GM18909 (cell line): ENCODE measurements around the gene GPR173.

ENCODE experiments used
- ATAC-seq: cut with Tn5 transposase; IDR thresholded peaks from one replicate; pipeline ENCODE4 v1.9.1; 2021; ENCODE audit warnings: mild to moderate bottlenecking; ENCODE audit not compliant: unreplicated experiment, poor library complexity

Gene GPR173

GRCh38 chrX:53048169-53049126, at the start of gene GPR173:
GPR173 (plus strand) TSS chrX:53048789; CDS start chrX:53076622, 27,833 bp downstream.
- no peak for ATAC-seq

- no peak for ATAC-seq
Measured at GRCh38 chrX:53000447-53001135, 48.0 kb upstream of the GPR173 start.

DNA sequence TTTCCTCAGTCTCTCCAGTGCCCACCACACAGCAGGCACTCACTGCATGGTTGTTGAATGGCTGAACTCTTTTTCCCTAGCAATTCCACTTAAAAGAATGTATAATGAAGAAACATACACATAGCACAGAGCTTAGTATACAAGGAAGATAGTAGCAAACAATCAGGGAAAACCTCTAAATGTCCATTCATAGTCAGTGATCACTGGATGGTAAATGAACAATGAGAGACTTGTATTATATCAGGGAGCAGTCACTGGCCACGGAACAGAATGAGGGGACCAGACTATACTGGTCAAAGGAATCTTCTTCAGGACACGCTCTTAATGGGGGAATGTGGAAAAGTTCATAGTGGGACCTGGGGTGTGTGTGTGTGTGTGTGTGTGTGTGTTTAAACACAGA, 46.6 kb upstream of the GPR173 start:
- no peak for ATAC-seq

- ATAC-seq: no peak
Measured at GRCh38 chrX:53003111-53003510, 45.5 kb upstream of the GPR173 start.

- ATAC-seq: no peak
Measured at GRCh38 chrX:53004038-53004437, 44.6 kb upstream of the GPR173 start.

GRCh38 chrX:53004811-53005210, 43.8 kb upstream of the GPR173 start:
- no peak for ATAC-seq

GRCh38 chrX:53005327-53005726, 43.3 kb upstream of the GPR173 start:
- ATAC-seq: no peak

- ATAC-seq: no peak
Measured at GRCh38 chrX:53009032-53009431, 39.6 kb upstream of the GPR173 start.

- ATAC-seq: no peak
Measured at GRCh38 chrX:53013291-53013690, 35.3 kb upstream of the GPR173 start.

DNA sequence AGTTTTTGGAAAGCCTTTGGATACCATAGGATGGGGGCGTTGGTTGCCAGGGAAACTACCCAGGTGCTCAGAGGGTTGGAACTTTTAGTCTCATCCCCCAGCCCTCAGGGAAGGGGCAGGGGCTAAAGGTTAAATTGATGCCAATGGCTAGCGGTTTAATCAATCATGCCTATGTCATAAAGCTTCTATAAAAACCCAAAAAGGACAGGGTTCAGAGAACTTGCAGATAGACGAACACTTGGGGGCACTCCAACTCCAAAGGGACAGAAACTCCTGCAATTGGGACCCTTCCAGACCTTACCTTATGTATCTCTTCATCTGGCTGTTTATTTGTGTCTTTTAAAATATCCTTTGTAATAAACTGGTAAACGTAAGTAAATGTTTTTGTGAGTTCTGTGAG, 30.0 kb upstream of the GPR173 start:
- ATAC-seq: no peak

DNA sequence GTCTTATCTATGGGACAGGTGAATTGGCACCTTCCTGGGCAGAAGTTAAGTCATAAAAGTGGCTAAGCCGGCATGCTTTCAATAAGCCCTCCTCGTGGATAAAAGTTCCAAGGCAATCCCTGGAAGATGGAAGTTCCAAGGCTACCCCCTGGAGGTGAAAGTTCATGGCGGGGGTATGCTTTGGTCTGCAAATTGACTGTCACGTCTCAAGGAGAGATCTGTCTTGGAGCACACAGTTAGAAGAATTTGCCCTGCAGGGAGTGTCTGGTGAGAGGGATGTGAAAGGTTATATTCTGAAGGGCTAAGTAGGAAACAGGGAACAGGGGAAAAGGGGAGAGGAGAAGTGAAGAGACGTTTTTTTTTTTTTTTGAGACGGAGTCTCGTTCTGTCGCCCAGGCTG, 26.2 kb upstream of the GPR173 start:
- ATAC-seq: no peak

GRCh38 chrX:53028678-53029077, 19.9 kb upstream of the GPR173 start:
- no peak for ATAC-seq

GRCh38 chrX:53031380-53031779, 17.2 kb upstream of the GPR173 start:
- ATAC-seq: no peak

DNA sequence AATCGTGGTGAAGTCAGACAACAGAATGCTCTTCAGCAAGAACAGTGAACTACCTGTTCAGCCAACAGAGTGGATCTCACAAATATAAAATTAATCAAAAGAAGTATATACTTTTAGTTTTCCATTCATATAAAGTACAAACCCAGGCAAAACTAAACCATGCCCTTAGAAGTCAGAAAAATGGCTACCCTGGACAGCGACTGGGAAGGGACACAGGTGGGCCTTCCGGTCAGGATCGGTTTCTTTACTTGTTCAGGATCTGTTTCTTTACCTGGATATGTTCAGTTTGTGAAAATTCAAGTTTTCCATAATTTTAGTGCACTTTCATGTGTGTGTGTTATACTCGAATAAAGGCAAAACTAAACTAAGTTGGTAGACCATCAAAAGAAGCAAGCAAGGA, 12.4 kb upstream of the GPR173 start:
- ATAC-seq: no peak

GRCh38 chrX:53039236-53039635, 9.4 kb upstream of the GPR173 start:
- ATAC-seq: no peak

- no peak for ATAC-seq
Measured at GRCh38 chrX:53044995-53045394, 3.6 kb upstream of the GPR173 start.

DNA sequence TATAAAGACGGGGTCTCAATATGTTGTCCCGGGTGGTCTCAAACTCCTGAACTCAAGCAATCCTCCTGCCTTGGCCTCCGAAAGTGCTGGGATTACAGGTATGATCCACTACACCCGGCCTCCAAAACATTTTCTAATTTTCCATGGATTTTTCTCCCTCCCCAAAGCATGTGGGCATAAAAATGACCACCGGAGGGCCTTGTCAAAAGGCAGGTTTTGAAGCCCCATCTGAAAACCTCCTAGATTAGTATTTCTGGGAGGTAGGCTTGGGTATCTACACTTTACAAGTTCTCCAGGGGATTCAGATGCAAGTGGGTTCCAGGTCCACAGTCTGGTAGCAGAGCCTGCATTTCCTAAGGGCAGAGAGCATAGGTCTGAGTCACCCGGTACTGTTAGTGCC, 1.4 kb upstream of the GPR173 start:
- no peak for ATAC-seq

DNA sequence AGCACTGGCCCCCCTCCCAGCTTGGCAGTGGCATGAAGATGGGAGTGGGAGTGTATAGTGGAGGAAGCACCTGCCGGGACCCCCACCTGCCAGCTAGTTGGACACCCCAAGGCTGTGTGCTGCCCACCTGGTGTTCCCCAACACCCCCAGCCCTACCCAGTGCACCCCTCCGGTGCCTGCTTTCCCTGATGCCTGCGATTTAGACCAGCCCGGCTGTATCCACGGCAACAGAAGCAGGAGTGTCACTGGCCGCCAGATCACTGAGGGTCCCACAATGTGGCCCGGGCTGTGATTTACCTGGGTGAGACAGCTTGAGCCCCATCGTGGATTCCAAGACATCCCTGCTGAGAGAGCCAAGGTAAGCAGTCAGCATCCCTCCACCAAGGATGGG, 533 bp downstream of the GPR173 start:
- ATAC-seq: no peak

- no peak for ATAC-seq
Measured at GRCh38 chrX:53050841-53051240, 2.3 kb downstream of the GPR173 start.

DNA sequence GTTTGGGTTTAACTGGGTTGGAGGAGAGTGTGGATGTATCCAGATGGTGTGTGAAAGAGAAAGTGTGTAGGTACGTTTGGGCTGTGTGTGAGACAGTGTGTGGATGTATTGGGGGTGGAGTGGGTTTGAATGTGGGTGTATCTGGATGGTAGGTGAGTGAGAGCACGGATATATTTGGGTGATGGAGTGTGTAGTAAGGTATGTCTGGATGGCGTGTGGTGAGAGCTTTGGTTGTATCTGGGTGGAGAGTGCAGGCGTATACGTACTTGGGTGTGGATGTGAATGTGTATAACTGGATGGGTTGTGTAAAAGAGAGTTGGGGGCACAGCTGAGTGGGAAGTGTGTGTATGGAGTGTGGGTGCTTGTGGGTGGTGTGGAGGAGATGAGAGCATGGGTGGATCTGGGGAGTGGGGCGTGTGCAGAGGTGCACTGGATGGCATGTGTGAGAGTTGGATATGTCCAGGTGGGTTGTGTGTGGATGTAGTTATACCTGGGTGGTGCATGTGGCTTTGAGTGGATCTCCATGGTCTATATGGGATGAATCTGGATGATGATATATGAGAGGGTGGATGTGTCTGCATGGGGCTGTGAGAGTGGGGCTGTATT, 6.8 kb downstream of the GPR173 start:
- no peak for ATAC-seq

DNA sequence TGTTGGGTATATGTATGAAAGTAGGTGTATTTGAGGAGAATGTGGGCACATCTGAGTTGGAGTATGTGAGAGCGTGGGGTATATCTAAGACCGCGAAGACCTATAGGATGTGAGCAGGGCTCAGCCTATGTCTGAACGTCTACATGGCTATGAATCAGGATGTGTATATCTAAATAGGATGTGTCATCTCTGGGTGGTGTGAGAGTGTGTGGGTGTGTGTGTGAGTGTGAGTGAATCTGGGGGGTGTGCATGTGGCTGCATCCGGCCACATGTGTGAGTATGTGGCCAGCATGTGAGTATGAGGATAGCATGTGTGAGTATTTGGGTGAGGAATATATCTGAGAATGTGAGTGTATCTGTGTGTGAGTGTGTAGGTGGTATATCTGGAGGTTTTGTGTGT, 7.7 kb downstream of the GPR173 start:
- ATAC-seq: no peak
